GM19099 (cell line): ENCODE measurements around the gene FAM241B.

Source experiments
- POLR2A ChIP-seq: IDR thresholded peaks from 3 replicates; pipeline ENCODE4 v1.6.1; 2011; ENCODE audit warnings: low read depth; ENCODE audit not compliant: insufficient read length; ENCODE audit errors: extremely low read depth

The FAM241B gene

DNA sequence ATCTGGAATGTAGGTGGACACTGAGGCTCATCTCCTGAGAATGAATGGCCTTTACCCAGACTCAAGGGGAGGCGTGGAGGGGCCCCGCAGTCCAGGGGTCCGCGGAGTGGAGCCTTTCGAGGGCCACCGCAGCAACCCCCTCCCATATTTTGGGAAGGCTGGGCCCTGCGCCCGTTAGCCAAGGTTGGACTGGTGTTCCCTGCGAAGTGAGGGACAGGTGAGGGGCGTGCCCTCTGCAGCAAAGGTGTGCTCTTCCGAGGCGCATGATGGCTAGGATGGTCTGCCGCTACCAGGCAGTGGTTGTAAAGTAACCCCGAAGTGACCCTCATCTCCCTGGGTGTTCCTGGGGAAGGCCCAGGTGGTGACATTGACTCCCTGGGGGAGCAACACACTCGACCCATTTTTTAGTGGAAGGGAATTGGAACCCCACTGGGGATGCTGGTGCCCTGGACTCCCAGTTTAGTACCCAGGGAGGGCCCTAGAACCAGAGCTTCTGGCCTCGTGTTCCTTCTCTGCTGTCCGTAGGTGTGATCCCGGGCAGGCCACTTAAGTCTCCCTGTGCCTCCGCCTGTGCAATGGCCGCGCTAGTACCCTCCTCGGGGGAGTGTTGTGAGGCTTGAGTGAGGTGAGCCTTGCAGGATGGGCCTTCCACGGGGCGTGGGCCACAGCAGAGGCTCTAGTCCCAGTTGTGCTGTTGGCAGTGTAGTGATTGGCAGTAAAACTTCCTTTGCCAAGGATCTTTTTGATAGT, 779 bp downstream of the FAM241B start:
- no peak for TF ChIP-seq POLR2A

DNA sequence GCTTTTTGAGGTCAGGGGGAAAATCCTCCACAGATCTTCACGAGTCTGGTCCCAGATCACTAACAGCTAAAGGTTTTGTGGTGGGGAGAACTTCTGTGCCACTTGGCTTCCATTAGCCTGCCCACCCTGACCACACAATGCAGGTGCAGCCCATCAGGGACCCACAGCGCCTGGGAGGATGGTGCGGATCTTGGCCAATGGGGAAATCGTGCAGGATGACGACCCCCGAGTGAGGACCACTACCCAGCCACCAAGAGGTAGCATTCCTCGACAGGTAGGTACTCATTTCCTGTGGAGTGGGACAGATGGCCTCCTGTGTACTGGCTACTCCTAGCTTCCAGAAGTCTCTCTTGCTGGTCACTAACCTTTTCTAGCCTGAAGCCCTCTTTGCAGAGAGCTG, 1.5 kb downstream of the FAM241B start:
- TF ChIP-seq POLR2A = no peak

GRCh38 chr10:69632516-69633199, 2.6 kb downstream of the FAM241B start:
- no peak for TF ChIP-seq POLR2A

- no peak for TF ChIP-seq POLR2A
Observed at GRCh38 chr10:69633673-69634635, 3.9 kb downstream of the FAM241B start.

DNA sequence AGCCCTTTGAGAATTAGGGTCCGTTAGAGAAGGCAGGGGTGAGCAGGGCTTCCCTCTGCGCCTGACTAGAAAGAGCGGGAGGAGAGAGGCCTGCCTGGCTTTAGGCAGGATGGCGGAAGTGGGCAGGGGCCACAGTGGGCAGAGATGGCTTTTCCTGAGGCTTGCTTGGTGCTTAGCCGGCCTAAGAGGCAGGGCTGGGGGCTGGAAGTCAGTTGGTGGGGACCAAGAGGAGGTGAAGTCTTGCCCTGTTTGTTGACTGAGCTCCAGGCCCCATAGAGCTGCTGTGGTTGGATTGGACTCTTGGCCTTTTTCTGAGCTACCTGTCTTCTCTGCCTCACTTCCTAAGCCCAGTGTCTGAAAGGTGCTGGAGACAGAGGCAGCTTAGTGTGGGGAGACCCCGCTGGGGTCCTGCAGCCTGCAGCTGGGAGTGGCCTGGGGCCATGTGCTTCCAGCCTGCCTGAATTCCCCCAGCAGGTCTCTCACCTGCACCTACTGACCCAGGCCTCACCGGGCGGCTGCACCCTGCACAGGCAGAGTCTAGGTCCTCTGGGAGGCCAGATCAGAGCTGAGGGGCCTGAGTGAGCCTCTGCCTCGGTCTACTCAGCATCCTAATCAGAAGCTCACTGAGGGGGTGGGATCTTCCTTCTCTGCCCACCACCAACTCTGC, 4.8 kb downstream of the FAM241B start:
- TF ChIP-seq POLR2A = no peak

DNA sequence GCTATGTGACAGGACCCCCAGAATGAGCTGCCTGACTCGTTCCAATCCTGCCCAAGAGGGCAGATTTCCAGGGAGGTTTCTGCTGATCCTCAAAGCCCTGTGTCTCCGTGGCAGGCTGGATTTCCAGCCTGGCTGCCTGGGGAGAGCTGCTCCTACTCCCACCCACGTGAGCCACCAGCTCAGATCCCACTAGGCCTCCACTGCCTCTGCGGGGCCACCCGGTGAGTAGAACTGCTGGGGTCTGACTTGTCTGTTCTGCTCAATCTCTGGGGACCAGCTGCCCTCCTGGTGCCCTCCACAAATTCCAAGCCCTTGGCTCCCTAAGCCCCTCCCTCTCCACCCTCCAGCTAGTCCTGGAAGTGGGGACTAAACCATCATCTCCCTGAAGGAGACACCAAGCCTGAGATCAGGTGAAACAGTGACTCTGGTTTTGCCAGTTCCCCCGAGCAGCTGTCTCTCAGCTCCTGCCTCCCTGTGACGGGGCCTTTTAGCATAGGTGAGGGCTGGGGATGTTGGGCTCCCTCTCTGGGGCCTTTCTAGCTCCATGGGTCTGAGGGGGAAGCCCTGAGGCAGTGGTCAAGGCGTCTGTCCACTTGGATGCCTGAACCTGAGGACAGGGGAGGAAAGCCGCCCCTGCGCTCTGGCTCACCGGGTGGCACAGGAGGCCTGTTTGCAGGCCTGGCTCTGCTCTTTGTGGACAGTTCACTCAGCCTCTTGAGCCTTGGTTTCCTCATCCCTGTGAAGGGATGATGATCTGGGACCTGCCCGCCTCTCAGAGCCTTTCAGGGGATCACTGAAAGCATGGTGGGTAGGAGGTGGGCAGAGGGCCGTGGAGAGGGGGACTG, 5.6 kb downstream of the FAM241B start:
- no peak for TF ChIP-seq POLR2A

DNA sequence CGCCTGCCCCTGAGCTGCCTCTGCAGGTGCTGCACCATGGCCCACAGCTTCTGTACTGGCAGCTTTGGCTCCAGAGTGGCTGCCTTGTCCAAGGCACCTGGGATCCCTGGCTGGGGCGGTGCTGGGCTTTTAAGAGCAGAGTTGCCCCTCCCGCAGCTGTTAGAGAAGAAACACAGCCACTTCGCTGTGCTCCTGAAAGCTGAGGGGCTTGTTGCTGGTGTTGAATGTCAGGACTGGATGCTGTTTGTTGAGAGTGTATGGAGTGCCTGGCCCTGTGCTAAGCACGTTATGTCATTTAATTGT, 6.2 kb downstream of the FAM241B start:
- no peak for TF ChIP-seq POLR2A

GRCh38 chr10:69636626-69637605, 6.9 kb downstream of the FAM241B start:
- no peak for TF ChIP-seq POLR2A

DNA sequence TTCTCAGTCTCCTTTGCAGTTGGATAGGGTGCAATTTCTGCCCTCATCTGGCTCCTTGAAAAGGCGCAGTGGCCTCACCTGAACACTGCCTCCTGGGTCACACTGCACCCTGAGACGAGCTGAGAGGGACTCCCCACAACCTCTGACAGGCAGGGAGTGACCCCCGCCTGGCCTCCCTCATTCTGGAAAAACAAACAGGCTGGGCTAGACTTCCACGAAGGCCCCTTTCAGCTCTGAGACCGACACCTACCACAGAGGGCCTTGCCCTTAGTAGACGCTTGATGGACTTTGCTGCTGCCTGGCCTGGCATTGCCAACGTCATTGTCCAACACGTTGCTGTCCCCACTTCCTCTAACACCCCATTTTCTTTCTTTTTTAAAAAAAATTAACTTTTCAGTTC, 8.6 kb downstream of the FAM241B start:
- no peak for TF ChIP-seq POLR2A

GRCh38 chr10:69639291-69640195, 9.5 kb downstream of the FAM241B start:
- no peak for TF ChIP-seq POLR2A

DNA sequence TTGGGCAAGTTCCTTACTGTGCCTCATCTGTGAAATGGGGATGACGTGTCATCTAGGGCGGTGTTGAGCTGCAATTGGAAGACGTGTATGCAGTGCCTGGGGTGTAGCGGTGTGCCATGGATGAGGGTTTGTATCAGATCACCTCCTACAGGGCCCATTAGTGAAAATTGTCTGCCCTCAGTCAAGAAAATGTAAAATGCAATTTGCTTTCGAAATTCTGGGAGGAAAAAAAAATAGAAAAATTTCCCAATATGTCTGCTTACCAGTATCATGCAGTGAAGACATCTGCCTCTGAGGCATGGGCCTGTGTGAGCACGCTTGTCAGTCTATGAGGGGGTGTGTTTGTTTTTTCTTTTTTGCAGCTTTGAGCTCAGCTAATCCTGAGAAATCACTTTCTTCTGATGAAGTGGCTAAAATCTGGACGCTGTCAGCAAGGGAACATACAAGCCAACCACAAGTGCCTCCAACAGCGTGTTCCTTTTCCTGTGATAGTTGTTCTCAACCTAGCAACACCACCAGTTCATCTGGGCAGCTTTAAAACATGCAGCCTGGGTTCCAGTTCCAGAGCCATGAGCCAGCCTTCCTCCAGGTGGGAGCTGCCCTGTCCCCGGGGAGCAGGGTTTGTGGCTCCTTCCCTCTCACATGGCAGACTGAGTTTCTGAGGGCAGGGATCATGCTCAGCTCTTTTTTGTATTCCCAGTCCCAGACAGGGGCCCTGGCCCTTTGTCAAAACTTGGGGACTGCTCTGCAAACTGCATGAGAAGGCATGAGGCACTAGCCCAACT, 10.3 kb downstream of the FAM241B start:
- no peak for TF ChIP-seq POLR2A

- no peak for TF ChIP-seq POLR2A
Observed at GRCh38 chr10:69641261-69641980, 11.4 kb downstream of the FAM241B start.
